HL-60 (cell line): ENCODE data around the gene DAB2IP.

Experiments used
- DNase-seq, 2 experiments: peaks; one replicate each; pipeline ENCODE4 v3.0.0-alpha.2; 2010 to 2020; ENCODE audit warnings: low read depth in 1 of 2, low spot score in 1 of 2
- H3K27ac ChIP-seq: fragments of 250-450 bp; sonication (Bioruptor Pico); replicated peaks from 2 replicates; pipeline ENCODE4 v1.5.1; 2020; ENCODE audit warnings: mild to moderate bottlenecking, moderate library complexity
- H3K27me3 ChIP-seq: fragments of 250-450 bp; sonication (Bioruptor Pico); 2 replicates; pipeline ENCODE4 v1.5.1; 2021; ENCODE audit warnings: mild to moderate bottlenecking, moderate library complexity; ENCODE audit not compliant: insufficient read depth, poor library complexity, severe bottlenecking
- H3K4me3 ChIP-seq: replicated peaks from 2 replicates; pipeline ENCODE4 v1.5.1; 2011; ENCODE audit warnings: mild to moderate bottlenecking, control low read depth, low read length; ENCODE audit not compliant: insufficient read depth
- GABPA ChIP-seq: IDR thresholded peaks from 2 replicates; pipeline ENCODE4 v1.6.1; 2012; ENCODE audit warnings: low read depth
- POLR2AphosphoS5 ChIP-seq: IDR thresholded peaks from 2 replicates; pipeline ENCODE4 v1.6.1; 2012; ENCODE audit warnings: low read depth
- SPI1 ChIP-seq: IDR thresholded peaks from 2 replicates; pipeline ENCODE4 v1.6.1; 2012; ENCODE audit warnings: low read depth, mild to moderate bottlenecking, borderline replicate concordance
- TF ChIP-seq, protein P1 (sequence below): IDR thresholded peaks from one replicate; pipeline ENCODE4 v1.5.1; 2011; ENCODE audit warnings: low read length, control low read depth, inconsistent platforms; ENCODE audit not compliant: insufficient read depth
- TF ChIP-seq, protein P2 (sequence below): IDR thresholded peaks from 2 replicates; pipeline ENCODE4 v1.6.1; 2012; ENCODE audit warnings: low read depth; ENCODE audit not compliant: insufficient replicate concordance

DAB2IP gene

DNA sequence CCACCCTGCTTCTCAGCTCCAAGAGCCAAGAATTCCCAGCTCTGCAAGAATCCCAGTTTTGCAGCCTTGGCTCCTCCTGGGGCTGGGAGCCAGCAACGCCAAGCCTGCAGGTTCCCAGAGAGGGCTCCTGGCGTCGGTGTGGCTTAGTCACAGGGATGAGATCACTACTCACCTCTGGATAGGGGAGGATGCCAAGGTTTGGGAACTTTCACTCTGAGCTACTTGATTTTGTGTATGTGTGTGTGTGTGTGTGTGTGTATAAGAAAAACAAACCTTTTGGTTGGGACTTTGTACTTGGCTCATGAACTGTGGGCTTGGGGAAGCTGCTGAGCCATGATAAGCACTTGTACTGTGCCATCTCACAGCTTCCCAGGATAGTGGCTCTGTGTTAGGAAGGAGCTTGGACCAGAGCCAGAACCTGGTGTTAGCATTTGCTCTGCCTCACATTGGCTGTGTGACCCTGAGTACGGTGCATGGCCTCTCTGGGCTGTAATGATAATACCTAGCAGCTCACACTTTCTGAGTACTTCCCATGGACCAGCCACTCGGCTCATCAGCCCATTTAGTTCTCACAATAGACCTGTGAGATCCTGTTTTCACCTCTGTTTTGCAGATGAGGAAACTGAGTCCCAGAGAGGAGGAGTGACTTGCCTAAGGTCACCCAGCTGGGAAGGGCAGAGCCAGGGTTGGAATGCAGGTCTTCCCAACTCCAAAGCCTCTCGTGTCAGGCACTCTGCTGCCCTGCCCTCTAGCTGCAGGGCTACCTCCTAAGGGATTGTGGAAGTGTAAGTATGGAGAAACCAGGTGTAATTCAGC is 41.4 kb upstream of the DAB2IP start:
- DNase-seq = no peak
- TF ChIP-seq, protein P1, sequence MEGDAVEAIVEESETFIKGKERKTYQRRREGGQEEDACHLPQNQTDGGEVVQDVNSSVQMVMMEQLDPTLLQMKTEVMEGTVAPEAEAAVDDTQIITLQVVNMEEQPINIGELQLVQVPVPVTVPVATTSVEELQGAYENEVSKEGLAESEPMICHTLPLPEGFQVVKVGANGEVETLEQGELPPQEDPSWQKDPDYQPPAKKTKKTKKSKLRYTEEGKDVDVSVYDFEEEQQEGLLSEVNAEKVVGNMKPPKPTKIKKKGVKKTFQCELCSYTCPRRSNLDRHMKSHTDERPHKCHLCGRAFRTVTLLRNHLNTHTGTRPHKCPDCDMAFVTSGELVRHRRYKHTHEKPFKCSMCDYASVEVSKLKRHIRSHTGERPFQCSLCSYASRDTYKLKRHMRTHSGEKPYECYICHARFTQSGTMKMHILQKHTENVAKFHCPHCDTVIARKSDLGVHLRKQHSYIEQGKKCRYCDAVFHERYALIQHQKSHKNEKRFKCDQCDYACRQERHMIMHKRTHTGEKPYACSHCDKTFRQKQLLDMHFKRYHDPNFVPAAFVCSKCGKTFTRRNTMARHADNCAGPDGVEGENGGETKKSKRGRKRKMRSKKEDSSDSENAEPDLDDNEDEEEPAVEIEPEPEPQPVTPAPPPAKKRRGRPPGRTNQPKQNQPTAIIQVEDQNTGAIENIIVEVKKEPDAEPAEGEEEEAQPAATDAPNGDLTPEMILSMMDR = no peak
- TF ChIP-seq, protein P2, sequence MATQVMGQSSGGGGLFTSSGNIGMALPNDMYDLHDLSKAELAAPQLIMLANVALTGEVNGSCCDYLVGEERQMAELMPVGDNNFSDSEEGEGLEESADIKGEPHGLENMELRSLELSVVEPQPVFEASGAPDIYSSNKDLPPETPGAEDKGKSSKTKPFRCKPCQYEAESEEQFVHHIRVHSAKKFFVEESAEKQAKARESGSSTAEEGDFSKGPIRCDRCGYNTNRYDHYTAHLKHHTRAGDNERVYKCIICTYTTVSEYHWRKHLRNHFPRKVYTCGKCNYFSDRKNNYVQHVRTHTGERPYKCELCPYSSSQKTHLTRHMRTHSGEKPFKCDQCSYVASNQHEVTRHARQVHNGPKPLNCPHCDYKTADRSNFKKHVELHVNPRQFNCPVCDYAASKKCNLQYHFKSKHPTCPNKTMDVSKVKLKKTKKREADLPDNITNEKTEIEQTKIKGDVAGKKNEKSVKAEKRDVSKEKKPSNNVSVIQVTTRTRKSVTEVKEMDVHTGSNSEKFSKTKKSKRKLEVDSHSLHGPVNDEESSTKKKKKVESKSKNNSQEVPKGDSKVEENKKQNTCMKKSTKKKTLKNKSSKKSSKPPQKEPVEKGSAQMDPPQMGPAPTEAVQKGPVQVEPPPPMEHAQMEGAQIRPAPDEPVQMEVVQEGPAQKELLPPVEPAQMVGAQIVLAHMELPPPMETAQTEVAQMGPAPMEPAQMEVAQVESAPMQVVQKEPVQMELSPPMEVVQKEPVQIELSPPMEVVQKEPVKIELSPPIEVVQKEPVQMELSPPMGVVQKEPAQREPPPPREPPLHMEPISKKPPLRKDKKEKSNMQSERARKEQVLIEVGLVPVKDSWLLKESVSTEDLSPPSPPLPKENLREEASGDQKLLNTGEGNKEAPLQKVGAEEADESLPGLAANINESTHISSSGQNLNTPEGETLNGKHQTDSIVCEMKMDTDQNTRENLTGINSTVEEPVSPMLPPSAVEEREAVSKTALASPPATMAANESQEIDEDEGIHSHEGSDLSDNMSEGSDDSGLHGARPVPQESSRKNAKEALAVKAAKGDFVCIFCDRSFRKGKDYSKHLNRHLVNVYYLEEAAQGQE = no peak
- TF ChIP-seq POLR2AphosphoS5 (no peak), GABPA (no peak)
- Histone ChIP-seq H3K27me3 (peaks cover 13% of the 10 kb centered on the region), H3K27ac (no peak overlapping the region), H3K4me3 (no peak overlapping the region)

DNA sequence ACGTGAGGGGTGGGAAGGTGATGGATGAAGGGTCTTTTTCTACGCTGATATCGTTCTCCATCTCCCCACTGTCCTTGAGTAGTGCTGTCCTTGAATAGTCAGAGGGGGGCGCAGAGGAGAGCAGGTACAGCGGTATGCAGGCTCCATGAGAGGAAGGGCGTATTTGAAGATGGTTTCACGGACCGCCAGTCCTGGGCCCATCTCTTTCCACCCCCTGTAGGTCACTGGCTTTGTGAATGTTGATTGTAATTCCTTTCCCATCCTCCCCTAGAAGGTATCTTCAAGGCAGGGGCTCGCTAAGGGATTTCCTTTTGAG is 40.8 kb upstream of the DAB2IP start:
- Histone ChIP-seq H3K4me3 (no peak overlapping the region), H3K27ac (no peak overlapping the region), H3K27me3 (peaks cover 13% of the 10 kb centered on the region)
- no peak for DNase-seq
- no peak for TF ChIP-seq SPI1
- TF ChIP-seq POLR2AphosphoS5 = no peak
- TF ChIP-seq, protein P1 = no peak
- TF ChIP-seq GABPA = no peak

DNA sequence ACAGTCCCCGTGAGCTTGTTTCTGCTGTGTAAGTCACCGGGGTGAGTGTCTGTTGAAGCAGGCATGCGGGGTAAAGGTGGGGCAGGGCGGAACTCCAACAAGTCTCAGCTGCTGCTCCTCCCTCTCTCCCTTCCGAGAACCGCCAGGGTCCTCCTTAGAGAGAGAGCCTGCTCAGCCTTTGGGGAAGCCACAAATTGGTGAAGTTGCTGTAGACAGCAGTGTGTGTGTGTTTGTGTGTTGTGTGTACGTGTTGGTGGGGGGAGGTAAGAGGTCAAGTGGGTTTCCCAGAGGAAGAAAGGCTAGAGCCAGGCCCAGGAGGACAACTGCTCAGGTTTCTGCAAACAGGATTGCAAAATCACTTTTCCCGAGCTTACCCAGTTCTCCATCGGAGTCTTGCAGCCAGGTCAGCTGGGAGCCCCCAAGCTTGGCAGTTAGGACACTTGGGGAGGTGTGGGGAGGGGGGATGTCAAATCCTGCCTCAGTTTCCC is 38.9 kb upstream of the DAB2IP start:
- Histone ChIP-seq H3K4me3 (no peak overlapping the region), H3K27ac (no peak overlapping the region), H3K27me3 (peaks cover 13% of the 10 kb centered on the region)
- TF ChIP-seq, protein P2 = no peak
- TF ChIP-seq GABPA (no peak), SPI1 (no peak), POLR2AphosphoS5 (no peak)
- TF ChIP-seq, protein P1 = no peak
- no peak for DNase-seq
